SK-N-SH (cell line): ENCODE data around the gene WDR27. TPM values are rescaled to one million over a fixed set of nuclear protein-coding genes. Genes with fewer than 3 reads are reported as not detected.

ENCODE experiments used
- CTCF ChIA-PET: fragments of 300-600, 350-600 bp; formaldehyde crosslinking; extraction: SDS; loops from one replicate; lab custom pipeline; 2021; lab: Yijun Ruan, JAX
- POLR2A ChIA-PET: fragments of 350-600 bp; sonication (Branson Sonifier 250); formaldehyde crosslinking; extraction: SDS; loops from one replicate; lab custom pipeline; 2020; ENCODE audit warnings: antibody characterized with exemption, inconsistent platforms; lab: Yijun Ruan, JAX
- DNase-seq: peaks from one replicate; pipeline ENCODE4 v3.0.0; 2012
- H2AFZ ChIP-seq: fragments of 200-600 bp; sonication (generic); 2 replicates; pipeline ENCODE4 v1.8.1; 2016; ENCODE audit warnings: antibody characterized with exemption, mild to moderate bottlenecking, low read depth
- H3F3A ChIP-seq: fragments of 200-600 bp; sonication (generic); replicated peaks from 2 replicates; pipeline ENCODE3; 2016; ENCODE audit warnings: antibody characterized with exemption, mild to moderate bottlenecking; ENCODE audit not compliant: insufficient read depth
- H3K27ac ChIP-seq, 2 experiments: fragments of 200-500 bp in 1 of 2; fragments of 200-600 bp in 1 of 2; sonication (Bioruptor generic) in 1 of 2; sonication (generic), shearing (Covaris generic) in 1 of 2; 2 replicates each; pipeline versions ENCODE4 v1.5.1 to v1.6.1; 2014 to 2016; ENCODE audit warnings: low read depth in 2 of 2, inconsistent platforms in 1 of 2, low read length in 1 of 2, mild to moderate bottlenecking in 1 of 2, mixed read lengths in 1 of 2
- H3K27me3 ChIP-seq: fragments of 200-600 bp; sonication (generic), shearing (Covaris generic); 2 replicates; pipeline ENCODE4 v1.6.1; 2016; ENCODE audit warnings: mixed run types; ENCODE audit not compliant: insufficient read depth
- H3K36me3 ChIP-seq, 2 experiments: fragments of 200-500 bp in 1 of 2; fragments of 200-600 bp in 1 of 2; sonication (Bioruptor generic) in 1 of 2; sonication (generic) in 1 of 2; replicated peaks in 1 of 2; 2 replicates each; pipeline versions ENCODE3 to v1.5.1; 2014 to 2016; ENCODE audit warnings: low read length in 1 of 2, mild to moderate bottlenecking in 1 of 2; ENCODE audit not compliant: insufficient read depth in 2 of 2, control insufficient read depth in 1 of 2
- H3K4me1 ChIP-seq, 2 experiments: fragments of 200-500 bp in 1 of 2; fragments of 200-600 bp in 1 of 2; sonication (Bioruptor generic) in 1 of 2; sonication (generic), shearing (Covaris generic) in 1 of 2; 2 replicates each; pipeline versions ENCODE4 v1.5.1 to v1.6.1; 2014 to 2016; ENCODE audit warnings: low read depth in 1 of 2, low read length in 1 of 2, mixed run types in 1 of 2; ENCODE audit not compliant: insufficient read depth in 2 of 2, control insufficient read depth in 1 of 2
- H3K4me2 ChIP-seq: fragments of 200-600 bp; sonication (generic), shearing (Covaris generic); 2 replicates; pipeline ENCODE4 v1.6.1; 2017; ENCODE audit warnings: mixed run types
- H3K4me3 ChIP-seq, 2 experiments: fragments of 200-500 bp in 1 of 2; fragments of 200-600 bp in 1 of 2; sonication (Bioruptor generic) in 1 of 2; sonication (generic), shearing (Covaris generic) in 1 of 2; 2 replicates each; pipeline versions ENCODE4 v1.5.1 to v1.8.1; 2014 to 2016; ENCODE audit warnings: low read depth in 2 of 2, inconsistent platforms in 1 of 2, low read length in 1 of 2, mild to moderate bottlenecking in 1 of 2, mixed read lengths in 1 of 2, moderate library complexity in 1 of 2
- H3K79me2 ChIP-seq: fragments of 200-600 bp; sonication (generic); 2 replicates; pipeline ENCODE4 v1.8.1; 2017; ENCODE audit warnings: mild to moderate bottlenecking; ENCODE audit not compliant: insufficient read depth
- H3K9ac ChIP-seq: fragments of 200-600 bp; sonication (generic); 2 replicates; pipeline ENCODE4 v1.6.1; 2017; ENCODE audit warnings: mixed run types
- H3K9me2 ChIP-seq: fragments of 200-600 bp; sonication (generic); 2 replicates; pipeline ENCODE4 v1.6.1; 2017; ENCODE audit warnings: mixed run types
- H3K9me3 ChIP-seq: fragments of 200-600 bp; sonication (generic); 2 replicates; pipeline ENCODE4 v1.6.1; 2017; ENCODE audit warnings: mixed run types, mild to moderate bottlenecking, moderate library complexity
- H4K20me1 ChIP-seq: fragments of 200-600 bp; sonication (generic); 2 replicates; pipeline ENCODE4 v1.6.1; 2017; ENCODE audit warnings: mild to moderate bottlenecking, mixed run types; ENCODE audit not compliant: insufficient read depth
- EZH2phosphoT487 ChIP-seq: fragments of 200-600 bp; sonication (generic); IDR thresholded peaks from 2 replicates; pipeline ENCODE4 v1.6.1; 2017; ENCODE audit warnings: low read depth, mixed run types, mild to moderate bottlenecking, antibody characterized with exemption, moderate library complexity, borderline replicate concordance
- GABPA ChIP-seq: IDR thresholded peaks from 2 replicates; pipeline ENCODE4 v1.4.0; 2012; ENCODE audit warnings: low read depth, mild to moderate bottlenecking
- GATA2 ChIP-seq: sonication (generic); formaldehyde crosslinking; IDR thresholded peaks from 2 replicates; pipeline ENCODE4 v1.5.0; 2020; ENCODE audit warnings: mild to moderate bottlenecking, missing genetic modification reagents
- MXI1 ChIP-seq: IDR thresholded peaks from 2 replicates; pipeline ENCODE4 v1.6.1; 2012; ENCODE audit warnings: mild to moderate bottlenecking, low read depth, low read length, improper control_type of control experiment
- REST ChIP-seq: IDR thresholded peaks from 2 replicates; pipeline ENCODE4 v1.6.1; 2012; ENCODE audit warnings: mild to moderate bottlenecking, low read depth, low read length, moderate library complexity
- SIN3A ChIP-seq: IDR thresholded peaks from 2 replicates; pipeline ENCODE4 v1.6.1; 2012; ENCODE audit warnings: low read depth, mild to moderate bottlenecking, low read length, moderate library complexity, borderline replicate concordance
- TCF12 ChIP-seq: IDR thresholded peaks from 2 replicates; pipeline ENCODE4 v1.4.0; 2012
- WGBS: methylation state at CpG from one replicate; pipeline ENCODE4 v1.1.6; 2017; ENCODE audit warnings: low lambda C conversion rate; 5-methylcytosine and 5-hydroxymethylcytosine counted together
- polyA plus RNA-seq, 3 experiments: library from polyadenylated mRNA; depleted of rRNA; stranded (reverse); fragments of >200 nt; gene quantifications; 2 replicates each; pipeline ENCODE4 v1.2.3, GENCODE V29; 2012
- TF ChIP-seq, protein P1 (sequence below): fragments of 150-350 bp; IDR thresholded peaks from 2 replicates; pipeline ENCODE4 v1.6.1; 2017; ENCODE audit warnings: antibody characterized with exemption, low read length, low read depth, borderline replicate concordance

Gene WDR27
- polyA plus RNA-seq, 1 of the 3 experiments (the other 2 are of a cell fraction) = 55.6 TPM

DNA sequence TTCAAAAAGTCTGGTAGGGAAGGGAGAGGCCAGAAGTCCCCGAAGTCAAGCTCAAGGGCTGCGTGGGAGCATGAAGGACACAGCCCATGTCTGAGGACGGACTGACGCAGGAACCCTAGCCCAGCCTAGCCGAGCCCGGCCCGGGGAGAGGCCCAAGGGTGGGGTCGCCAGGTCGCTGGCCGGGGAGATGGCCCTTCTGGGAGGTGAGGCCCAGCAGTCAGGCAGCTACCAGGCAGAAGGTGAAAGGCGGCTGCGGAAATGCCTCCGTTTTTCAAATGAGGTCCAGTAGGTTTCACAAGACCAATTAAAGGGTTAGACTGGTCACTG lies 44.6 kb downstream of the WDR27 start (continued):
- TF ChIP-seq MXI1 (no peak), GABPA (no peak)

DNA sequence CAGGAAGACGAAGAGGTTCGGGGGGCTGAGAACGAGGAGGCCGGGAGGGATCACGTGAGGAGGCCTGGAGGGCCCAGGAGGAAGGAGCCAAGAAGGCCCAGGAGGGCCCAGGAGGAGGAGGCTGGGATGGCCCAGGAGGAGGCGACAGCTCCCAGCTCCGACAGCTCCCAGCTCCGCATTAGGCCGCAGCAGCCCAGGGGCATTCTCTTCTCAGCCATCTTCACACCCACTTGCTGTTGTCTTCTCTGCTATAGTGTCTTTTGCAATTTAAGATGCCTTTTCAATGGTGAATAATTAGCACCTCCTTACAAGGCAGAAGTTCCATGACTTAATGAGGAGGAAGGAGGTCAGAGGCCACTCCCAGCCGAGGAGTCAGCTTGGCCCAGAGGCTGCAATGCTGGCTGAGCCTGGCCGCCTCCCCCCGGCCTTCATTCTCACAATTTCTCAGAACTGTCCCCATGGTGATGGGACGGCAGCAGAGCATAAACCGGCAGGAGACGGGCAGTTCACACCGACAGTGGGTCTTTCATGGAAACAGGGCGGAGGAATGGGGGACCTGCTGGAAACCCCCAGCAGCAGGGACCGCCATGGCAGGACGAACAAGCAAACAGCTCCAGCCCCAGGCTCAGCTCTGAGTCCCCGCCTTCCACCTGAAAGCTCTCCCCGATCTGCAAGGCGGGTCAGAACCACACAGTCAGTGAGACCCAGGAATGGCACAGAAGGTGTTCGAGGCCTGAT lies 45.1 kb downstream of the WDR27 start:
- no peaks in the 10 kb centered on the region for H3K27me3 ChIP-seq
- no peak overlapping the region for H3K27ac ChIP-seq
- no peaks in the 10 kb centered on the region for H3K4me1 ChIP-seq
- no peaks in the 10 kb centered on the region for H3K9me3 ChIP-seq
- H3K79me2 ChIP-seq = no peaks in the 10 kb centered on the region
- H3K36me3 ChIP-seq = peaks cover 0 to 41% of the 10 kb centered on the region in 2 experiments
- no peak overlapping the region for H2AFZ ChIP-seq
- no peaks in the 10 kb centered on the region for H3F3A ChIP-seq
- ChIA-PET POLR2A (no interaction called here), CTCF (interaction anchor here (1.0 kb wide), 1 partner anchor 27 kb away, joined by 5 read pairs; no protein-coding TSS in a partner anchor)
- no peak for DNase-seq
- no peak overlapping the region for H3K4me2 ChIP-seq
- H4K20me1 ChIP-seq = no peaks in the 10 kb centered on the region
- 97% methylated on average over 19 of the region's 23 CpGs for WGBS
- no peak overlapping the region for H3K9ac ChIP-seq
- H3K4me3 ChIP-seq = no peak overlapping the region
- no peaks in the 10 kb centered on the region for H3K9me2 ChIP-seq
- TF ChIP-seq REST (no peak), SIN3A (no peak), TCF12 (no peak), GATA2 (no peak), EZH2phosphoT487 (no peak)
- TF ChIP-seq, protein P1, sequence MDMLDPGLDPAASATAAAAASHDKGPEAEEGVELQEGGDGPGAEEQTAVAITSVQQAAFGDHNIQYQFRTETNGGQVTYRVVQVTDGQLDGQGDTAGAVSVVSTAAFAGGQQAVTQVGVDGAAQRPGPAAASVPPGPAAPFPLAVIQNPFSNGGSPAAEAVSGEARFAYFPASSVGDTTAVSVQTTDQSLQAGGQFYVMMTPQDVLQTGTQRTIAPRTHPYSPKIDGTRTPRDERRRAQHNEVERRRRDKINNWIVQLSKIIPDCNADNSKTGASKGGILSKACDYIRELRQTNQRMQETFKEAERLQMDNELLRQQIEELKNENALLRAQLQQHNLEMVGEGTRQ = no peak
